Measurements from ENCODE around the gene IGSF21. TPM values are rescaled to one million over a fixed set of nuclear protein-coding genes. Genes with fewer than 3 reads are reported as not detected.

The IGSF21 gene
- total and polyA plus RNA-seq, 2 donors (not counting 1 experiment from before 2014, with no cell fraction given): not detected

DNA sequence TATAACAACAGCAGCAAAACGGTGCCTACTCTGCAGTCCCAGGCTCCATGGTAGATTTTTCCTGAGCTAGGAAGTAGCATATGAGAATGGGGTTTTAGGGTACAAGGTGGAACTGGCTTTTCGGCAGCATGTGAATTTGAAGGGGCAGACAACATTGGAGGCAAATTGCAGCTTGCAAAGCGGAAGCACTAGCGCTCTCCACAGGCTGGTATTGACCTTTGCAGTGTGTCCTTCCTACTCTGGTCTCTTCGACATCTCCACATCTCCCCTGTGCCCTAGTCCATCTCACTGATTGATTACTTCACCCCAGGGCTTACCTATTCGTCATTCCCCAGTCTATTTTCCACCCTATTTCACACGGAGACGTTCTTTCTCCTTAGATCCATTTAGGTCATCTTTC is 13.0 kb downstream of the IGSF21 start:
- no peak overlapping the region for H3K27ac ChIP-seq (ENCODE audit: low read length in 2 of 2)
- Mint-ChIP-seq H3K4me1 (no peaks in the 10 kb centered on the region), H3K9me3 (ENCODE audit: insufficient read depth) (no peaks in the 10 kb centered on the region), H3K27me3 (peaks cover 46% of the 10 kb centered on the region), H3K4me3 (no peak overlapping the region), H3K27ac (no peak overlapping the region)
- H3K4me2 ChIP-seq (replicated peaks; ENCODE audit: low read depth, low read length, poor library complexity, severe bottlenecking): no peak overlapping the region
- no peaks in the 10 kb centered on the region for H3K36me3 ChIP-seq (replicated peaks in 1 of 2; ENCODE audit: control extremely low read depth in 1 of 2, control insufficient read depth in 1 of 2, extremely low read depth in 1 of 2, insufficient read depth in 2 of 2, low read length in 1 of 2)
- DNase-seq (no peak), ATAC-seq (ENCODE audit: low read depth) (no peak)
- H2AFZ ChIP-seq (ENCODE audit: insufficient read depth, low read depth, low read length, poor library complexity, severe bottlenecking): no peak overlapping the region
- WGBS (ENCODE audit: insufficient coverage): 80% methylated on average over 7 of the region's 8 CpGs
- ChIA-PET CTCF (interaction anchor here (1.5 kb wide), 1 partner anchor 34 kb away, joined by 3 read pairs; no protein-coding TSS in a partner anchor), POLR2A (no interaction called here)
- no peak overlapping the region for H3K4me3 ChIP-seq (ENCODE audit: control extremely low read depth in 1 of 5, extremely low read depth in 1 of 5, insufficient read depth in 1 of 5, low read depth in 2 of 5, low read length in 4 of 5)
- H4K20me1 ChIP-seq (ENCODE audit: control insufficient read depth, insufficient read depth, low read length, poor library complexity, severe bottlenecking): no peaks in the 10 kb centered on the region
- H3K27me3 ChIP-seq (replicated peaks in 1 of 4; ENCODE audit: control extremely low read depth in 1 of 4, control insufficient read depth in 3 of 4, insufficient read depth in 4 of 4, low read length in 3 of 4): peaks cover 0 to 2% (median 0%) of the 10 kb centered on the region in 4 experiments
- H3K9me3 ChIP-seq (ENCODE audit: control extremely low read depth in 1 of 3, control insufficient read depth in 2 of 3, insufficient read depth in 1 of 3, low read length in 2 of 3): peaks cover 0 to 4% (median 0%) of the 10 kb centered on the region in 3 donors
- intact Hi-C loops (cut with micrococcal nuclease): no loop called here
- TF ChIP-seq, protein P1, sequence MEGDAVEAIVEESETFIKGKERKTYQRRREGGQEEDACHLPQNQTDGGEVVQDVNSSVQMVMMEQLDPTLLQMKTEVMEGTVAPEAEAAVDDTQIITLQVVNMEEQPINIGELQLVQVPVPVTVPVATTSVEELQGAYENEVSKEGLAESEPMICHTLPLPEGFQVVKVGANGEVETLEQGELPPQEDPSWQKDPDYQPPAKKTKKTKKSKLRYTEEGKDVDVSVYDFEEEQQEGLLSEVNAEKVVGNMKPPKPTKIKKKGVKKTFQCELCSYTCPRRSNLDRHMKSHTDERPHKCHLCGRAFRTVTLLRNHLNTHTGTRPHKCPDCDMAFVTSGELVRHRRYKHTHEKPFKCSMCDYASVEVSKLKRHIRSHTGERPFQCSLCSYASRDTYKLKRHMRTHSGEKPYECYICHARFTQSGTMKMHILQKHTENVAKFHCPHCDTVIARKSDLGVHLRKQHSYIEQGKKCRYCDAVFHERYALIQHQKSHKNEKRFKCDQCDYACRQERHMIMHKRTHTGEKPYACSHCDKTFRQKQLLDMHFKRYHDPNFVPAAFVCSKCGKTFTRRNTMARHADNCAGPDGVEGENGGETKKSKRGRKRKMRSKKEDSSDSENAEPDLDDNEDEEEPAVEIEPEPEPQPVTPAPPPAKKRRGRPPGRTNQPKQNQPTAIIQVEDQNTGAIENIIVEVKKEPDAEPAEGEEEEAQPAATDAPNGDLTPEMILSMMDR (IDR thresholded peaks at IDR 0.05): no peak
- TF ChIP-seq EZH2 (IDR thresholded peaks at IDR 0.05; ENCODE audit: borderline replicate concordance, insufficient read depth, low read depth, low read length, poor library complexity, severe bottlenecking): no peak
- H3K4me1 ChIP-seq (ENCODE audit: control insufficient read depth in 2 of 2, insufficient read depth in 2 of 2, low read length in 2 of 2): no peaks in the 10 kb centered on the region
- H3K79me2 ChIP-seq (ENCODE audit: control insufficient read depth, insufficient read depth, low read length): no peaks in the 10 kb centered on the region
- no peak overlapping the region for H3K9ac ChIP-seq (ENCODE audit: low read length)

DNA sequence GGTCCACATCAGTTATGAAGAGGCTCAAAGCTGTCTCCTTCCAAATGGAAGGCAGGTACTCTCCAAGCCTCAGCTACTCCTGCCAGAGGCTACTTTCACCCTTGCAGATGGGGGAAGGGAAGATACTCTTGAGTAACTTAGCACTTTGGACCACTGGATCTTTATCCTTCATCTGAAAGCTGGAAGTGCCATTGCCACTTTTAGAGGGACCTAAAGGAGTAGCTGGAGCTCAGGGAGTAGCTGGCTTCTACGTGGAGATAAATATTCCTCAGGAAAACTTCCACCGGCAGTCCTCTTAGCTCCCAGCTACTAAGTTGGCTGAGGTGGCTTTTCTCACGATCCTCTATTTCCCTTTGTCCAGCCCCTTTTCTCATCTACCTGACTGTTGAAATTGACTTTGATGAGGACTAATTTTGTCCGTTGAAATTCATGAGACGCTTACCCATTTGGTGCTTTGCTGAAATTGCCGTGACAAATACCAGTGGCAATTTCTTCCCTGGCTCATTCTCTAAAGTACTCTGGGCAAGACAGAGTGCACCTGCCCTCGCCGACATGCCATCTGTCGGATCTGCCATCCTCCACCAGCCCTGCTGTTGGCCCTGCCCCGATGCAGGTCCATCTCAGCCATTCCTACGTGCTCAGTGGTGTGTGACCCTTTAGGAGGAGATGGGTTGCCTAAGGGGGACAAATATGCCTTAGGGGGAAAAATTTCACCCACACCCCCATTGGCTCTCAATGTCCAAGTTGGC is 13.6 kb downstream of the IGSF21 start:
- Mint-ChIP-seq H3K4me1 (no peaks in the 10 kb centered on the region), H3K4me3 (no peak overlapping the region), H3K27me3 (peaks cover 44% of the 10 kb centered on the region), H3K27ac (no peak overlapping the region), H3K9me3 (ENCODE audit: insufficient read depth) (no peaks in the 10 kb centered on the region)
- ChIA-PET CTCF (interaction anchor here (1.5 kb wide), 1 partner anchor 34 kb away, joined by 3 read pairs; no protein-coding TSS in a partner anchor), POLR2A (no interaction called here)
- no peak overlapping the region for H3K9ac ChIP-seq (ENCODE audit: low read length)
- no peaks in the 10 kb centered on the region for H4K20me1 ChIP-seq (ENCODE audit: control insufficient read depth, insufficient read depth, low read length, poor library complexity, severe bottlenecking)
- TF ChIP-seq EZH2 (IDR thresholded peaks at IDR 0.05; ENCODE audit: borderline replicate concordance, insufficient read depth, low read depth, low read length, poor library complexity, severe bottlenecking): no peak
- TF ChIP-seq, protein P1 (IDR thresholded peaks at IDR 0.05): no peak
- H3K4me1 ChIP-seq (ENCODE audit: control insufficient read depth in 2 of 2, insufficient read depth in 2 of 2, low read length in 2 of 2): no peaks in the 10 kb centered on the region
- no peak overlapping the region for H3K4me3 ChIP-seq (ENCODE audit: control extremely low read depth in 1 of 5, extremely low read depth in 1 of 5, insufficient read depth in 1 of 5, low read depth in 2 of 5, low read length in 4 of 5)
- H3K27ac ChIP-seq (ENCODE audit: low read length in 2 of 2): no peak overlapping the region
- H3K4me2 ChIP-seq (replicated peaks; ENCODE audit: low read depth, low read length, poor library complexity, severe bottlenecking): no peak overlapping the region
- DNase-seq (no peak), ATAC-seq (ENCODE audit: low read depth) (no peak)
- H3K79me2 ChIP-seq (ENCODE audit: control insufficient read depth, insufficient read depth, low read length): no peaks in the 10 kb centered on the region
- no peaks in the 10 kb centered on the region for H3K36me3 ChIP-seq (replicated peaks in 1 of 2; ENCODE audit: control extremely low read depth in 1 of 2, control insufficient read depth in 1 of 2, extremely low read depth in 1 of 2, insufficient read depth in 2 of 2, low read length in 1 of 2)
- intact Hi-C loops (cut with micrococcal nuclease): no loop called here
- H2AFZ ChIP-seq (ENCODE audit: insufficient read depth, low read depth, low read length, poor library complexity, severe bottlenecking): no peak overlapping the region
- H3K9me3 ChIP-seq (ENCODE audit: control extremely low read depth in 1 of 3, control insufficient read depth in 2 of 3, insufficient read depth in 1 of 3, low read length in 2 of 3): peaks cover 0 to 4% (median 0%) of the 10 kb centered on the region in 3 donors
- peaks cover 0 to 2% (median 0%) of the 10 kb centered on the region in 4 experiments for H3K27me3 ChIP-seq (replicated peaks in 1 of 4; ENCODE audit: control extremely low read depth in 1 of 4, control insufficient read depth in 3 of 4, insufficient read depth in 4 of 4, low read length in 3 of 4)
- WGBS (ENCODE audit: insufficient coverage): 89% methylated on average over 4 of the region's 11 CpGs
